Common myeloid progenitor, CD34-positive (primary cell): Measurements from ENCODE around the gene OTULINL.

Experiments
- CTCF ChIA-PET: fragments of 350-600 bp; sonication (Branson Sonifier 250); formaldehyde crosslinking; loops from one replicate; lab custom pipeline; 2021; ENCODE audit warnings: antibody characterized with exemption; lab: Charles Lee
- POLR2A ChIA-PET: fragments of 350-600 bp; sonication (Branson Sonifier 250); formaldehyde crosslinking; loops from one replicate; lab custom pipeline; 2021; ENCODE audit warnings: antibody characterized with exemption; lab: Charles Lee
- DNase-seq, 3 donors: peaks; one replicate each; pipeline versions ENCODE4 v3.0.0 to v3.0.0-alpha.2; 2013
- H3K27ac ChIP-seq, 2 experiments: 1 replicate in 1 of 2; 2 replicates in 1 of 2; pipeline ENCODE4 v1.7.0; 2013; ENCODE audit warnings: inconsistent platforms in 2 of 2, low read length in 2 of 2, mild to moderate bottlenecking in 2 of 2, low read depth in 1 of 2, moderate library complexity in 1 of 2; ENCODE audit not compliant: severe bottlenecking in 2 of 2, insufficient read depth in 1 of 2, poor library complexity in 1 of 2
- H3K27me3 ChIP-seq, 5 experiments: replicated peaks in 2 of 5; 1 replicate in 3 of 5; 2 replicates in 2 of 5; pipeline versions ENCODE4 v1.6.1 to v1.7.0; 2013; ENCODE audit warnings: low read length in 4 of 5, mild to moderate bottlenecking in 2 of 5, moderate library complexity in 2 of 5, inconsistent platforms in 1 of 5; ENCODE audit not compliant: insufficient read depth in 5 of 5, control insufficient read depth in 4 of 5
- H3K36me3 ChIP-seq, 4 experiments: 1 replicate in 2 of 4; 2 replicates in 2 of 4; pipeline versions ENCODE4 v1.6.1 to v1.7.0; 2013; ENCODE audit warnings: low read length in 3 of 4, control low read depth in 1 of 4, mild to moderate bottlenecking in 1 of 4; ENCODE audit not compliant: control insufficient read depth in 4 of 4, insufficient read depth in 4 of 4
- H3K4me1 ChIP-seq, 4 experiments: 1 replicate in 3 of 4; 2 replicates in 1 of 4; pipeline versions ENCODE4 v1.6.1 to v1.7.1; 2013; ENCODE audit warnings: low read length in 3 of 4, mild to moderate bottlenecking in 3 of 4, control low read depth in 1 of 4, inconsistent platforms in 1 of 4, moderate library complexity in 1 of 4; ENCODE audit not compliant: control insufficient read depth in 4 of 4, insufficient read depth in 4 of 4; ENCODE audit errors: control extremely low read depth in 1 of 4
- H3K4me3 ChIP-seq, 7 experiments: 1 replicate in 4 of 7; 2 replicates in 3 of 7; pipeline versions ENCODE4 v1.5.1 to v1.7.0; 2013; ENCODE audit warnings: mild to moderate bottlenecking in 7 of 7, low read length in 6 of 7, moderate library complexity in 6 of 7, inconsistent platforms in 2 of 7, low read depth in 2 of 7, control low read depth in 1 of 7; ENCODE audit not compliant: insufficient read depth in 4 of 7, control insufficient read depth in 1 of 7; ENCODE audit errors: extremely low read depth in 1 of 7
- H3K9me3 ChIP-seq, 5 experiments: 1 replicate in 4 of 5; 2 replicates in 1 of 5; pipeline versions ENCODE4 v1.6.1 to v1.7.1; 2013; ENCODE audit warnings: low read length in 4 of 5, mild to moderate bottlenecking in 2 of 5, inconsistent platforms in 1 of 5, low read depth in 1 of 5, moderate library complexity in 1 of 5; ENCODE audit not compliant: control insufficient read depth in 4 of 5, insufficient read depth in 2 of 5; ENCODE audit errors: control extremely low read depth in 1 of 5
- WGBS: methylation state at CpG from one replicate; pipeline ENCODE4 v1.1.5; 2013; ENCODE audit not compliant: insufficient coverage; 5-methylcytosine and 5-hydroxymethylcytosine counted together

Gene OTULINL

DNA sequence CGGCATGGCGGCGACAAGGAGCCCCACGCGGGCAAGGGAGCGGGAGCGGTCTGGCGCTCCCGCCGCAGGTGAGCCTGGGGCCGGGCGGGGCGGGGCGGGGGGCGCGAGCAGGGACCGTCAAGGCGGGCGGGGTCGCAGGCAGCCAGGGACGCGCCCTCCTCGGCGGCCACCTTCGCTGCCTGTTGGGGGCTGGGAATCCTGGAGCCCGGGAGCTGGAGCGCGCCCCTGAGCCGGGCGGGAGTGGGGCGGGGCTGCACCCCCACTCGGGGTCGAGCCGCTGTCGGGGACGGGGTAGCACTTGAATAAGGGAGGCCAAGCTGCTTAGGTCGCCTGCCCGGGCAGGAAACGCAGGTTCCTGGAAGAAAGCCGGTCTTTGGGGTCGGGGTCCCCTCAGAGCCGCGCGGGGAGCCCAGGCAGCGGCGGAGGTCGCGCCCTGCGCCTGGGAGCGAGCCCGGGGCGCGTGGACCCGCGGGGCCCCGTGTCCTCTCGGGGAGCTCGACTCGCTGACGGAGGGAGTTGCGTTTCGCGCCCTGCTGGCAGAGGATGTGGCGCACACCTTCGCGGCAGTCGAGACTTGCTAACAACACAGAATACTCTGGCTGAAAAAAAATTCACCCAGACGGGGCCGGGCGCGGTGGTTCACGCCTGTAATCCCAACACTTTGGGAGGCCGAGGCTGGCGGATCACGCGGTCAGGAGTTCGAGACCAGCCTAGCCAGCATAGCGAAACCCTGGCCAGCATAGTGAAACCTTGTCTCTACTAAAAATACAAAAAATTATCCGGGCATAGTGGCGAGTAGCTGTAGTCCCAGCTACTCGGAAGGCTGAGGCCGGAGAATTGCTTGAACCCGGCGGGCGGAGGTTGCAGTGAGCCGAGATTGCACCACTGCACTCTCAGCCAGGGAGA is 552 bp downstream of the OTULINL start:
- CTCF ChIA-PET, result interaction anchor here (0.7 to 2.2 kb wide), 4 partner anchors 10 to 187 kb away, joined by 3 to 8 read pairs (median 3); no protein-coding TSS in a partner anchor
- H3K4me1 ChIP-seq, result peaks cover 0 to 29% (median 5%) of the 10 kb centered on the region in 4 experiments
- H3K27ac ChIP-seq, result no peak overlapping the region
- H3K9me3 ChIP-seq, result no peaks in the 10 kb centered on the region
- 3% methylated on average over 72 of the region's 86 CpGs for WGBS
- no peaks in the 10 kb centered on the region for H3K36me3 ChIP-seq
- peak overlapping the region; percentile 57 to 83 (median 69) for H3K4me3 ChIP-seq
- H3K27me3 ChIP-seq, result no peaks in the 10 kb centered on the region
- POLR2A ChIA-PET, result interaction anchor here (0.6 to 0.8 kb wide), 2 partner anchors 8 to 220 kb away, joined by 3 to 5 read pairs; no protein-coding TSS in a partner anchor
- peak; percentile 83 to 91 (median 89) for DNase-seq

DNA sequence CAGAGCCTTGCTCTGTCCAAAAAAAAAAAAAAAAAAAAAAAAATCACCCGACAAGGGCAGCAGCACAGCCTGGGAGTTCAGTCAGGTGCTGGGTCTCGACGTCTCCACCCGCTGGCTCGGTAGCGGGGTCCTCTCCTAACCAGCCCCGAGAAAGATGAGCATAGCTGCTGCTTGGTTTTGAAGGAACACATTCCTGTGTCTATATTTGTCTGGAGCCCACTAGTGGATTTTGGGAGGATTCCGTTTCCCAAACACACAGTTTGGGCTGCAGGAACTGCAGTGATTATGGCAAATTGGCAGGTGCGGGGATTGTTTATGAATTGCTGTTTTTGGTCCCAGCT is 1.2 kb downstream of the OTULINL start:
- Histone ChIP-seq H3K36me3 (no peaks in the 10 kb centered on the region), H3K4me3 (peak overlapping the region in 4 of 7 experiments; percentile 67 to 83 (median 78)), H3K27ac (no peak overlapping the region), H3K4me1 (peaks cover 0 to 35% (median 7%) of the 10 kb centered on the region in 4 experiments), H3K27me3 (no peaks in the 10 kb centered on the region), H3K9me3 (no peaks in the 10 kb centered on the region)
- ChIA-PET POLR2A (no interaction called here), CTCF (interaction anchor here (0.7 to 2.2 kb wide), 4 partner anchors 9 to 188 kb away, joined by 3 to 8 read pairs (median 3); no protein-coding TSS in a partner anchor)
- 91% methylated on average over 5 of the region's 9 CpGs for WGBS
- DNase-seq, result no peak

DNA sequence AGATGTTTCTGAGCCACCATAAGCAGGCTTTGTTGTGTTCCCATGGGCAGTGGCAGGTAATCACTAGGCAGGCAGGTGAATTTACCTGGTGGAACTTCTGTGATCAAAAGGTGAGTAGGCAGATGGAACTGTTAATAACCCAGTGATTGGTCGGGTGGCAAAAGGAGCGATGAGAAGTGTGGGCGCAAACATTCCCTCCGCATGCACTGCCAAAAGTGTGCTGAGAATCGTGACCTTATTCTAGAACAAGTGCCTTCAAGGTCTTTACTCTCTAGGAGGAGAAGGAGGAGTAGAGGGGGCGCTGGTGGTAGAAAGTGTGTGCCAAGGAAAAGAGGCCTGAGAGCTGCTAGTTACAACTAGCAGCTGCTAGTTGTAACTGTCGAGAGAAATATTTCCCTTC is 3.3 kb downstream of the OTULINL start:
- H3K36me3 ChIP-seq, result no peaks in the 10 kb centered on the region
- H3K4me3 ChIP-seq, result no peak overlapping the region
- no peak overlapping the region for H3K27ac ChIP-seq
- no peaks in the 10 kb centered on the region for H3K27me3 ChIP-seq
- ChIA-PET POLR2A (no interaction called here), CTCF (no interaction called here)
- 98% methylated on average over 6 of the region's 7 CpGs for WGBS
- DNase-seq, result no peak
- peaks cover 0 to 2% (median 0%) of the 10 kb centered on the region in 5 experiments for H3K9me3 ChIP-seq
- H3K4me1 ChIP-seq, result peaks cover 0 to 52% (median 8%) of the 10 kb centered on the region in 4 experiments

DNA sequence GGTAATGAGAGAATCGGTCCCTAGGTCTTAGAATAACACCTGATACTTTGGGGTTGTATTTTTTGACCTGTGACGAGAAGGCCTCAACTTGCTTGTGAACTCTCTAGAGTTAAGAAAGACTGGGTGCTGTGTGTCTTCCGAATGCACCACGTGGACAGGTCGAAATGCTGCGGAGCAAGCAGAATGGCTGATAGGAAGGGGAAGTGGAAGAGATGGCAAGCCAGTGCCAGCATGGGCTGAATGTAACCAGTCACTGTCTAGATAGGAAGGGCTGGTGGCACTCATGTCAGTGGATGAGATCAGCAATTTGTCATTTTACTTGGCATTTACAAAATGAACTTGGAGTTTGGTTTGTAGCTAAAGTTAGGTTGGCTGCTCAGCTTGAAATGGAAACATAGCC is 5.6 kb downstream of the OTULINL start:
- H3K4me1 ChIP-seq, result peaks cover 0 to 59% (median 5%) of the 10 kb centered on the region in 4 experiments
- DNase-seq, result no peak
- H3K9me3 ChIP-seq, result peaks cover 0 to 2% (median 0%) of the 10 kb centered on the region in 5 experiments
- 98% methylated on average over 6 of the region's 6 CpGs for WGBS
- ChIA-PET POLR2A (interaction anchor here (0.7 kb wide), 1 partner anchor 606 kb away, joined by 3 read pairs; no protein-coding TSS in a partner anchor), CTCF (no interaction called here)
- no peak overlapping the region for H3K4me3 ChIP-seq
- H3K27ac ChIP-seq, result no peak overlapping the region
- H3K27me3 ChIP-seq, result no peaks in the 10 kb centered on the region
- no peaks in the 10 kb centered on the region for H3K36me3 ChIP-seq

DNA sequence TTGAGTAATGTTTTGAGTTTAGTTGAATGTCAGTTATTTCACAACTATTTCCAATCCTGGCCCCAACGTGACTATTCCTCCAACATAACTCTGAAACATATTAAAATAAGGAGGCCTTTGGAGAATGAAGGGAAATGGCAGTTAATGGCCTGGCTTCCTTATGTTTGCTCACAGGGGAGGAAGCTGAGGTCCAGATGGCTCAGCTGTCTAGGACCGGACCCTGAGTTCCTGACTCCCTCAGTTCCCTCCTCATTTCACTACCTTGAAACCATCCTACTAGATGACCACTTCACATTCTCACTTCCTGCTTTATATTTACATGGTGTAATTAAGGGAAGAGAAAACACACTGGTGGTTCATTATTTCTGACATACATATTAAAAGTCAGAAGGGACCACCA is 6.6 kb downstream of the OTULINL start:
- no peak for DNase-seq
- POLR2A ChIA-PET, result interaction anchor here (0.6 kb wide), 1 partner anchor 59 kb away, joined by 4 read pairs; no protein-coding TSS in a partner anchor
- H3K4me1 ChIP-seq, result peaks cover 0 to 61% (median 4%) of the 10 kb centered on the region in 4 experiments
- H3K36me3 ChIP-seq, result no peaks in the 10 kb centered on the region
- no peak overlapping the region for H3K27ac ChIP-seq
- CTCF ChIA-PET, result interaction anchor here (1.2 to 1.7 kb wide), 2 partner anchors 10 to 31 kb away, joined by 3 to 5 read pairs; no protein-coding TSS in a partner anchor
- H3K27me3 ChIP-seq, result no peaks in the 10 kb centered on the region
- H3K4me3 ChIP-seq, result no peak overlapping the region
- H3K9me3 ChIP-seq, result peaks cover 0 to 2% (median 0%) of the 10 kb centered on the region in 5 experiments
- WGBS, result no CpG with 5 or more reads among the region's 2 CpGs

DNA sequence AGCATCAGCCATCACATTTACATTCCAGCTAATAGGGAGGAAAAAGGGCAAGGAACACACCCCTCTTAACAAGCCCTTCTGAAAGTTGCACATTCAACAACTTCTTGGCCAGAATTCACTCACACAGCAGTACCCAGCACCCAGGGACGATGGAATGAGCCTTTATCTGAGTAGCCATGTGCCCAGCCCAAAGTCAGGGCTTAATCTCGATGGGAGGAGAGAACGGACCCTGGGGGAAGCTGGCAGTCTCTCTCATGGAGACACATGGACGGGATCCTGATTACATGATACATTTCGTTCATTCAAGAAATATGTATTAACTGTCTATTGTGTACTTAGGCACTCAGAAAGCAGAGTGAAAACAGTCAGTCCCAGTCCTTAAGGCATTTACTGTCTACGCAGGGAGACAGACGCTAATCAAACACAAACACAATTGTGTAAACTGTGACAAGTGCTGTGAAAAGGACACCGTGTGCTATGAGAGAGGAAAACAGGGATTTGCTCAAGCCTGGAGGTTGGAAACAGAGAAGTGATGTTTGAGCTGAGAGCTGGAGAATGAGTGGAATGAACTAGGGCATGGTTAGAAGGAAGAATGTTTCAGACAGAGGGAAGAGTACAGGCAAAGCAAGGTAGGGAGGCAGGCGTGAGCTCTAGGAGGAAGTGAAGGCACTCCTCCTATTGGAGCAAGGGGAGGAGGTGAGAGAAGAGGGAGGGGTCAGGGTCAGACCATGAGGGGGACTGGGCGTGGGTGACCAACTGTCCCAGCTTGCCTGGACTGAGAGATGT is 7.4 kb downstream of the OTULINL start:
- Histone ChIP-seq H3K27me3 (no peaks in the 10 kb centered on the region), H3K4me1 (peaks cover 6 to 64% (median 8%) of the 10 kb centered on the region in 4 experiments), H3K9me3 (peaks cover 0 to 2% (median 0%) of the 10 kb centered on the region in 5 experiments), H3K27ac (no peak overlapping the region), H3K36me3 (no peaks in the 10 kb centered on the region), H3K4me3 (no peak overlapping the region)
- no peak for DNase-seq
- ChIA-PET POLR2A (interaction anchor here (0.6 kb wide), 1 partner anchor 58 kb away, joined by 4 read pairs; no protein-coding TSS in a partner anchor), CTCF (interaction anchor here (1.2 to 1.7 kb wide), 2 partner anchors 9 to 30 kb away, joined by 3 to 5 read pairs; no protein-coding TSS in a partner anchor)
- WGBS, result 92% methylated on average over 8 of the region's 10 CpGs
